H1 (cell line): Measurements from ENCODE around the gene MSL1. TPM values are rescaled to one million over a fixed set of nuclear protein-coding genes. Genes with fewer than 3 reads are reported as not detected.

Source experiments
- BACH1 ChIP-seq: IDR thresholded peaks from 2 replicates; pipeline ENCODE4 v1.6.1; 2012; ENCODE audit warnings: low read length, improper control_type of control experiment
- CHD1 ChIP-seq: IDR thresholded peaks from 2 replicates; pipeline ENCODE4 v1.6.1; 2012; ENCODE audit warnings: low read depth, low read length, improper control_type of control experiment
- CTBP2 ChIP-seq: IDR thresholded peaks from 2 replicates; pipeline ENCODE4 v1.7.0; 2011; ENCODE audit warnings: borderline replicate concordance, mild to moderate bottlenecking, moderate library complexity, mixed read lengths, low read length; ENCODE audit not compliant: insufficient read depth, insufficient read length
- EP300 ChIP-seq, 2 experiments: IDR thresholded peaks; 1 replicate in 1 of 2; 2 replicates in 1 of 2; pipeline ENCODE4 v1.6.1; 2011 to 2012; ENCODE audit warnings: low read depth in 2 of 2, low read length in 2 of 2, mild to moderate bottlenecking in 2 of 2, borderline replicate concordance in 1 of 2, inconsistent platforms in 1 of 2, moderate library complexity in 1 of 2
- EZH2 ChIP-seq: fragments of 200-600 bp; sonication (generic); IDR thresholded peaks from 2 replicates; pipeline ENCODE4 v1.7.1; 2012; ENCODE audit warnings: low read depth, mild to moderate bottlenecking, moderate library complexity, low read length, inconsistent platforms; ENCODE audit not compliant: severe bottlenecking
- GTF2F1 ChIP-seq: IDR thresholded peaks from 2 replicates; pipeline ENCODE4 v1.6.1; 2012; ENCODE audit warnings: low read depth, low read length, improper control_type of control experiment, borderline replicate concordance
- HDAC2 ChIP-seq, 2 experiments: fragments of 300-600 bp in 1 of 2; sonication (generic) in 1 of 2; IDR thresholded peaks; 2 replicates each; pipeline ENCODE4 v1.6.1; 2011 to 2012; ENCODE audit warnings: low read depth in 2 of 2, low read length in 2 of 2, mild to moderate bottlenecking in 2 of 2, moderate library complexity in 2 of 2, borderline replicate concordance in 1 of 2, inconsistent platforms in 1 of 2
- JUN ChIP-seq: IDR thresholded peaks from 2 replicates; pipeline ENCODE4 v1.6.1; 2011; ENCODE audit warnings: low read depth, mild to moderate bottlenecking, improper control_type of control experiment, low read length
- JUND ChIP-seq: IDR thresholded peaks from 2 replicates; pipeline ENCODE4 v1.6.1; 2011; ENCODE audit warnings: mild to moderate bottlenecking, improper control_type of control experiment, low read length
- KDM1A ChIP-seq: fragments of 200-600, 300-600 bp; sonication (generic); IDR thresholded peaks from 2 replicates; pipeline ENCODE4 v1.7.1; 2016; ENCODE audit warnings: mild to moderate bottlenecking, low read length, borderline replicate concordance
- MAFK ChIP-seq: IDR thresholded peaks from 2 replicates; pipeline ENCODE4 v1.6.1; 2012; ENCODE audit warnings: low read depth, mild to moderate bottlenecking, improper control_type of control experiment, low read length
- PHF8 ChIP-seq: fragments of 200-600 bp; sonication (generic); conservative IDR thresholded peaks from 2 replicates; pipeline ENCODE4 v1.7.1; 2012; ENCODE audit warnings: low read depth, mild to moderate bottlenecking, inconsistent platforms, low read length, moderate library complexity
- POU5F1 ChIP-seq: IDR thresholded peaks from 2 replicates; pipeline ENCODE4 v1.6.1; 2011; ENCODE audit warnings: low read depth, mild to moderate bottlenecking, low read length, moderate library complexity
- RBBP5 ChIP-seq: IDR thresholded peaks from 2 replicates; pipeline ENCODE4 v1.7.1; 2012; ENCODE audit warnings: low read depth, mild to moderate bottlenecking, inconsistent platforms, low read length, moderate library complexity, borderline replicate concordance
- RNF2 ChIP-seq: fragments of 200-900, 300-1000 bp; sonication (generic); IDR thresholded peaks from 2 replicates; pipeline ENCODE4 v1.7.1; 2016; ENCODE audit warnings: borderline replicate concordance, low read depth, mild to moderate bottlenecking, antibody characterized with exemption, low read length; ENCODE audit not compliant: poor library complexity, severe bottlenecking; ENCODE audit errors: missing control alignments
- SIX5 ChIP-seq: IDR thresholded peaks from 2 replicates; pipeline ENCODE4 v1.6.1; 2011; ENCODE audit warnings: mild to moderate bottlenecking, low read depth, low read length
- SP2 ChIP-seq: IDR thresholded peaks from 2 replicates; pipeline ENCODE4 v1.6.1; 2012; ENCODE audit warnings: mild to moderate bottlenecking, low read length, inconsistent platforms
- SRF ChIP-seq: IDR thresholded peaks from 2 replicates; pipeline ENCODE4 v1.6.1; 2011; ENCODE audit warnings: mild to moderate bottlenecking, low read depth, low read length, moderate library complexity
- SUZ12 ChIP-seq: fragments of 200-600 bp; sonication (generic); IDR thresholded peaks from 2 replicates; pipeline ENCODE4 v1.6.1; 2012; ENCODE audit warnings: mild to moderate bottlenecking, inconsistent platforms, low read length, moderate library complexity, mixed read lengths
- TAF1 ChIP-seq: IDR thresholded peaks from 2 replicates; pipeline ENCODE4 v1.6.1; 2011; ENCODE audit warnings: mild to moderate bottlenecking, low read depth, low read length
- TBP ChIP-seq: IDR thresholded peaks from 2 replicates; pipeline ENCODE4 v1.6.1; 2011; ENCODE audit warnings: low read depth, low read length, improper control_type of control experiment
- TEAD4 ChIP-seq: IDR thresholded peaks from 2 replicates; pipeline ENCODE4 v1.6.1; 2012; ENCODE audit warnings: low read depth, low read length, inconsistent platforms, mixed read lengths
- ZNF274 ChIP-seq: IDR thresholded peaks from 2 replicates; pipeline ENCODE4 v1.7.0; 2012; ENCODE audit warnings: low read length, borderline replicate concordance; ENCODE audit errors: extremely low read depth
- polyA plus RNA-seq, 7 experiments: library from polyadenylated mRNA; depleted of rRNA in 3 of 7; stranded (reverse) in 5 of 7; unstranded in 2 of 7; fragments of >200 nt in 5 of 7; fragments of 200-250 nt in 2 of 7; gene quantifications; 1 replicate in 5 of 7; 2 replicates in 1 of 7; 4 replicates in 1 of 7; pipeline versions ENCODE4 v1.2.1 to v1.2.3, GENCODE V29; 2011 to 2013; ENCODE audit warnings: missing spikeins in 2 of 7, mixed read lengths in 2 of 7
- total RNA-seq: library from RNA; stranded (reverse); fragmentation: NEBNext Ultra II Directional; extraction: Animal tissue kit (Norgen Biotek cat#: 25700); gene quantifications from 2 replicates; pipeline ENCODE4 v1.2.1, GENCODE V29; 2021

The MSL1 gene
- total and polyA plus RNA-seq, 2 of the 8 experiments (the other 6 are each of a cell fraction or from before 2014, with no cell fraction given): 24.1 to 66.5 TPM

DNA sequence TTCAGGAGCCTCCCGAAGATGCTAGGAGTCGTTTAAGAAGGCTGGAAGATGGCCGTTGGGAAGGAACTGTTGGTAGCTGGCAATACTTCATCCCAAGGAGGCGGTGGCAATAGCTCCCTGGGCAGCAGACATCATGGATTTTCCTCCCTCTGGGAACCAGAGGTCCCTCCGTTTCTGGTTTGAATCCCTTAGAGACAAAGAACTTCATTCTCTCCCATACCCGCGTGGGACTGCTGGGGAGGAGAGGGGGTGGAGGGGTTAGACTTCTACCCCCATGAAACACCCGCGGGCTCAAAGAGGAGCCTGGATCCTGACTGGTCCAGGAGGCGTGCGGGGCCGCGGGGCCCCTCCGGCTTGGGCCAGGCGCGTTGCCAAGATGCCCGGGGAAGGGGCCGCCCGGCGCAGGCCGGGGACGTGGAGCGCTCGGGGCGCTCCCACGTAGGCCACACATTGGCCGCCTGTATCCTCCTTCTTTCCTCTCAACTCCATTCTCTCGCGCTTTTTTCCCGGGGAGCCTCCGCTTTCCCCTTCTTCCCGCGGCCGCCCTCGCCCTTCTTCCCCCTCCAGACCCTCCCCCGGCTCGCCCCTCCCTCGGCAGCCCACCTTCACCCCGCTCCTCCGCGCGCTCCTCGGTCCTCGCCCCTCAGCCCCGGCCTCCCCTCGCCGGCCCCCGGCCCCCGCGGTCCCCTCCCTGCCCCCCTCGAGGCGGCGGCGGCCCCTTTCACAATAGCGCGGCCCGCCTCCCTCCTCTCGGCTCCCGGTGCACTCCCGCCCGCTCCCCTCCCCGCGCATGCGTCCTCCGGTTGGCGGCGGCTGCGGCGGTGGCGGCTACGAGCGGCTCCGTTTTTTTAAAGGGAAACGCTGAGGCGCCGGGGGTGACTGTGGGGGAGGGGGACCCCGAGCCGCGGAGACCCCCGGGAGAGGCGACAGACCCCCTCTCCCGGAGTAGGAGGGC lies at the start of gene MSL1 (continued):
- 0 out of 3 replicates have a peak, but pooled peaks of 1 of the 2 experiments have one; percentile 8 for TF ChIP-seq EP300 (IDR thresholded peaks at IDR 0.05; ENCODE audit: borderline replicate concordance in 1 of 2, low read depth in 2 of 2, low read length in 2 of 2)
- no peak for TF ChIP-seq SIX5
- no peak for TF ChIP-seq TEAD4
- TF ChIP-seq MAFK: no peak
- TF ChIP-seq SRF: no peak
- no peak for TF ChIP-seq CHD1
- TF ChIP-seq RNF2: no peak
- TF ChIP-seq HDAC2 (IDR thresholded peaks at IDR 0.05; ENCODE audit: borderline replicate concordance in 1 of 2, low read depth in 2 of 2, low read length in 2 of 2): no peak
- TF ChIP-seq EZH2: no peak
- TF ChIP-seq TAF1: peak; percentile 49; the same call in 1 of the 2 replicates
- TF ChIP-seq KDM1A: no peak
- 0 out of 2 replicates have a peak, but pooled peaks have one; percentile 25 for TF ChIP-seq TBP
- TF ChIP-seq JUND: no peak
- peak; percentile 37 for TF ChIP-seq PHF8
- no peak for TF ChIP-seq SUZ12
- no peak for TF ChIP-seq GTF2F1
- no peak for TF ChIP-seq CTBP2
- no peak for TF ChIP-seq SP2
- no peak for TF ChIP-seq RBBP5
- TF ChIP-seq POU5F1: no peak
- TF ChIP-seq JUN: no peak
- no peak for TF ChIP-seq ZNF274
- TF ChIP-seq BACH1: no peak
